Measurements from ENCODE around the gene SUOX.
"Not testable (repeated sequence)": the region's sequence is repeated elsewhere in the genome, so short reads cannot be mapped to it uniquely, and the experiment has no call there.

The SUOX gene

DNA sequence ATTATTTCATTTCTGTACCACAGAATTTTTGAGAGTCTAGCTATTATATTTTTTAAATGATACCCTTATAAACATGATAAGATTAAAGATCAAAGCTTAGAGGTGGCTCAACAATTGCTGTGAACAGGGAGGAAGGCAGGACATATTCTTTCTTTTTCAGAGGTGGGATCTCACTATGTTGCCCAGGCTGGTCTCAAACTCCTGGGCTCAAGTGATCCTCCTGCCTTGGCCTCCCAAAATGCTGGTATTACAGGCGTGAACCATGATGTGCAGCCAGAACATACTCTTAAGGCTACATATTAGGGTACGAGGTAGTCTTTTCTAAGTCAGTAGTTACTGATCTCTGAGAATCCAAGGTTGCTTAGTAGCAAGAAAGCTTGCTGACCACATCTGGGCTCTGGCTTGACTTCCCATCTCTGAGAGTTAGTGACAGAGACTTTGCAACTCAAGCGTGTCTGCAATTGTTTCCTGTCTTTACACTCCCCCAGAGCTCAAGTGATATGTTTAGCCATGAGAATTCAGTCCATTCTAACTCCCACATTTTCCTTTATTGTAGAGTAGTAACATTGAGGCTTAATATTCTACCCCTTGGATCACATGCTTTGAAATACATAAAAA lies 14.6 kb upstream of the SUOX start:
- H3K4me3 ChIP-seq (ENCODE audit: low read depth, low read length): no peak overlapping the region

GRCh38 chr12:55983232-55983842 lies 13.7 kb upstream of the SUOX start:
- no peak overlapping the region for H3K4me3 ChIP-seq (ENCODE audit: low read depth, low read length)

DNA sequence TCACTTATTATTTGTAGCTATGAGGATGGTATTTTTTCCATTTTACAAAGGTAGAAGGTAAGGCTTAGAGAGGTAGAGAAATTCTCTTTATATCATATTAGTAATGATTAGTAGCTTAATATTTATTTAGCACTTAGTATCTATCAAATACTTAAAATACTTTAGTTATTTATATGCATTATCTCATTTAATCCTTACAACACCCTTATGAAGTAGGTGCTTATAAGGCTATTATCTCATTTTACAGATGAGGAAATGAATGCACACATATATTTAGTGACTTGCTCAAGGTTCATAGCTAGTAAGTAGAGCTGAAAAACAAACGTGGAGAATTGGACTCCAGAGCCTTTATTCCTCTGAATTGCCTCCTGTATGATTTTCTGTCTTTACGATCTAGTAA lies 12.2 kb upstream of the SUOX start:
- H3K4me3 ChIP-seq (ENCODE audit: low read depth, low read length): no peak overlapping the region

DNA sequence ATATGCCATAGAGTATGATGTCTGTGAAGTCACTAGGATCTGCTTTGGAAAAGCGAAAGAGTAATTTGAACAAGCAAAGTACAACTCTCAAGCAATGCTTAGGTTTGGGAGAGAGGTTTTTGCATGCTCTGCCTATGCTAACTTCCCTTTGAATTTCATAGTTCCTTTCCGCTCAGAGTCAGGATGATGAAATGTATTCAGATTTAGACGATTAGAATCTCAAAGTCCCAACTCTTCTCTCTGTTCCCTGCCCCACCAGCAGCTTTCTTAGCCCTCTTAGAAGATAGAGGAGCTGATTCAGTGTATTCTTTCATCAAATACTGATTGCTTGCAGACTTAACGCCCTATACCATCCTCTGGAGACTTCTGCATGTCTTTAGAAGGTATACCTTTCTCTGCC lies 11.7 kb upstream of the SUOX start:
- H3K4me3 ChIP-seq (ENCODE audit: low read depth, low read length): no peak overlapping the region

DNA sequence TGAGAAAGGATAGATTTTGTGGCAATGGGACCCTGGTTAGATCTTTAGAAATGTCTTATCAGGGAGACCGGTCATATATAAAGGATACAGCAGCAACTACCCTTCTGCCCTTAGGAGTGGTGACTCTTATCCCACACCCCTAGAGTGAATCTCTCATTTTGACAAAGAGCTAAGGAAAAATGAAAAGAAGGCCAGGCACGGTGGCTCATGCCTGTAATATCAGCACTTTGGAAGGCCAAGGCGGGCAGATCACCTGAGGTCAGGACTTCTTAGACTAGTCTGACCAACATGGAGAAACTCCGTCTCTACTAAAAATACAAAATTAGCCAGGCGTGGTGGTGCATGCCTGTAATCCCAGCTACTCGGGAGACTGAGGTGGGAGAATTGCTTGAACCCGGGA lies 11.1 kb upstream of the SUOX start:
- not testable (repeated sequence) for H3K4me3 ChIP-seq (ENCODE audit: low read depth, low read length)

DNA sequence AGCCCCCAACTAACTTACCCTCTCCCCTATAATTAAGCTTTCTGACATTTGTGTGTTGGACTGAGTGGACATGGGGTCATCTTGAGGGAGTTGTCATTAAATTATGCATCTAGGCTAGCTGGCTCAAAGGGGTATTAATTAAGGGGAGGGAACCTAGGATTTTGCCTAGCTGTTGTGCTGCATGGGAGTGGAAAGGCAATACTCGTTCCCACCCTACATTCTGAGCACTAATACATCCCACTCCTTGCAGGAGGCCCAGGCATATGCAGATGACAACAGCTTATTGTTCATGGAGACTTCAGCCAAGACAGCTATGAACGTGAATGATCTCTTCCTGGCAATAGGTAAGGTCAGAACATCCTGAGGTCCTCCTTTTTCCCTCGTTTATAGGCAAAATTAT lies 6.0 kb upstream of the SUOX start:
- H3K4me3 ChIP-seq (ENCODE audit: low read depth, low read length): no peak overlapping the region

DNA sequence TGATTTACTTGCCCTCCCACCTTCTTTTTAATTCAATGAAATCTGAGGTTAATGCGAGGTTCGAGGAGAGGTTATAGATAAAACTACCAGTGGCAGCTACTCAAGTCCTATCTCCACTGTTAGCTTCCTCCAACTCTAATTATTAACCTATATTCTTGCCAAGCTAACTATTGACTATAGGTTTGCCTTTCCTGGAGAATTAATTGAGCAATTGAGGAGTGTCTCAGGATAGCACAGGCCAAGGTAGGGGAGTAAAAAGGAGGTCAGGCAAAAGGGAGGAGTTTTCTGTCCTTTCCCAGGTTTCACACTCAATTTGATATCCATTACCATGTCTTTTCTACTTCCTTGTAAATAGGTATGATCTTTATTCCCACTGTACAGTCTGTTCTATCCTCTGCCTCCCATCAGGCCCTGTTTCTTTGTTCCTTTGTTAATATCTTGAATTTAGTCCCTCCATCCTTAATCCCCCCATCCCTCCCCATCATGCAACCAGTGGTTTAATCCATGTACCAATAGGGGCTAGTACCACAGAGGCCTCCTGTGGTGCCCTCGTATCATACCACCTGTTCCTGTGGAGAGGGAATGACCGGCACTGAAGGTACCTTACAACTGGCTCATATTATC lies 3.7 kb upstream of the SUOX start:
- H3K4me3 ChIP-seq (ENCODE audit: low read depth, low read length): no peak overlapping the region

- no peak overlapping the region for H3K4me3 ChIP-seq (ENCODE audit: low read depth, low read length)
Observed at GRCh38 chr12:55995366-55995765, 1.7 kb upstream of the SUOX start.

GRCh38 chr12:55996201-55996714 lies 818 bp upstream of the SUOX start:
- peak overlapping the region; percentile 8 for H3K4me3 ChIP-seq (ENCODE audit: low read depth, low read length)

- H3K4me3 ChIP-seq (ENCODE audit: low read depth, low read length): peak overlapping the region; percentile 97
Observed at GRCh38 chr12:55997535-55997859, 421 bp downstream of the SUOX start.

DNA sequence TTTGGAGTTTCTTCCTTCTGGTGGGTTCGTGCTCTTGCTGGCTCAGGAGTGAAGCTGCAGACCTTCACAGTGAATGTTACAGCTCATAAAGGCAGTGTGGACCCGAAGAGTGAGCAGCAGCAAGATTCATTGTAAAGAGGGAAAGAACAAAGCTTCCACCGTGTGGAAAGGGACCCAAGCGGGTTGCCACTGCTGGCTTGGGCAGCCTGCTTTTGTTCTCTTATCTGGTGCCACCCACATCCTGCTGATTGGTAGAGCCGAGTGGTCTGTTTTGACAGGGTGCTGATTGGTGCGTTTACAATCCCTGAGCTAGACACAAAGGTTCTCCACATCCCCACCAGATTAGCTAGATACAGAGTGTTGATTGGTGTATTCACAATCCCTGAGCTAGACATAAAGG lies 2.4 kb downstream of the SUOX start:
- not testable (repeated sequence) for H3K4me3 ChIP-seq (ENCODE audit: low read depth, low read length)

GRCh38 chr12:55999999-56000540 lies 3.0 kb downstream of the SUOX start:
- H3K4me3 ChIP-seq (ENCODE audit: low read depth, low read length): not testable (repeated sequence)

DNA sequence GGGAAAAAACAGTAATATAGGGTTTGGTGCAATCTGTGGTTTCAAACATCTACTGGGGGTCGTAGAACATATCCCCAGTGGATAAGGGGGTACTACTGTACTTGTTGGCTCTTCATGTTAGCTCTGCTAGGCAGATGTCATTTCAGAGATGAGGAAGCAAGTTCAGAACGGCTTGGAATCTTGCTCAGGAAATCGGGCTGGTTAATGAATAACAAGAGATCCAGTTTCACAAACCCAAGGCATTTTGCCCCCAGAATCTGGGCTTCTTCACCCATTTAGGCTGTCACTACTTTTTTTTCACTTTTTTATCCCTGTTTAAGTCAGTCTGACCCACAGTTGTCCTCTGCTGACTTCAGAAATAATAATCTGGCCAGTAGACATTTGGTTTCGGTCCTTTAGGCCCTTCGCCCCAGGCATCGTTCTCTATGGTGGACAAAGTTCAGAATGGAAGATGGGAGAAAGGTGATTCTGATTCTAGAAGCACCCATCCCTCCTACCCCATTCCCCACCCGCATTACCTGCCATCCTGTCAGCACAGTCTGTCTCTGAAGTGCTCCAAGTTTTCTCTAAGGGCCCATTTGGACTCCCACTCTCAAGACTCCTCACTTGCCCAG lies 4.5 kb downstream of the SUOX start:
- H3K4me3 ChIP-seq (ENCODE audit: low read depth, low read length): no peak overlapping the region

- H3K4me3 ChIP-seq (ENCODE audit: low read depth, low read length): not testable (repeated sequence)
Observed at GRCh38 chr12:56003376-56003775, 6.3 kb downstream of the SUOX start.

- H3K4me3 ChIP-seq (ENCODE audit: low read depth, low read length): no peak overlapping the region
Observed at GRCh38 chr12:56004211-56004610, 7.1 kb downstream of the SUOX start.

- H3K4me3 ChIP-seq (ENCODE audit: low read depth, low read length): peak overlapping the region; percentile 75
Observed at GRCh38 chr12:56007564-56008559, 10.8 kb downstream of the SUOX start.

DNA sequence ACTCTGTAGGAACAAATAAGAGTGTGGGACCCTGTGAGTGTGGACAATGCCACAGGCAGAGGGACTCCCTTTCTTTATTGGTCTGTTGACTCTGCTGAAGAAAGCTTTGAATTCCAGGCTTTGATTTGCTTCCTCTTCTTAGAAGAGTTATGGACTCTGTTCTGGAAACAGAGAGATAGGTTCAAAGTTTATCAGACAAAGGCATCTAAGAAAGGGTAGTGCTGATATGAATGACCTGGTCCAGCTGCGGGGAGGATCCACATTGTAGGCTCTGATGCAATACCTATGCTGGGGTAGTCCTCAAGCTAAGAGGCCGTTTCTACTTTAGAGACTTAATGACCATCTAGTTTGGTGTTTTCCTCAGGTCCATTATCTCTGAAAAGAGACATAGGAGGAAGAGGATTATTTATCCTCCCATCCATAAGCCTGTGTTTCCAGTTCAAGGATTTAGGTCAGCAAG lies 13.1 kb downstream of the SUOX start:
- no peak overlapping the region for H3K4me3 ChIP-seq (ENCODE audit: low read depth, low read length)

DNA sequence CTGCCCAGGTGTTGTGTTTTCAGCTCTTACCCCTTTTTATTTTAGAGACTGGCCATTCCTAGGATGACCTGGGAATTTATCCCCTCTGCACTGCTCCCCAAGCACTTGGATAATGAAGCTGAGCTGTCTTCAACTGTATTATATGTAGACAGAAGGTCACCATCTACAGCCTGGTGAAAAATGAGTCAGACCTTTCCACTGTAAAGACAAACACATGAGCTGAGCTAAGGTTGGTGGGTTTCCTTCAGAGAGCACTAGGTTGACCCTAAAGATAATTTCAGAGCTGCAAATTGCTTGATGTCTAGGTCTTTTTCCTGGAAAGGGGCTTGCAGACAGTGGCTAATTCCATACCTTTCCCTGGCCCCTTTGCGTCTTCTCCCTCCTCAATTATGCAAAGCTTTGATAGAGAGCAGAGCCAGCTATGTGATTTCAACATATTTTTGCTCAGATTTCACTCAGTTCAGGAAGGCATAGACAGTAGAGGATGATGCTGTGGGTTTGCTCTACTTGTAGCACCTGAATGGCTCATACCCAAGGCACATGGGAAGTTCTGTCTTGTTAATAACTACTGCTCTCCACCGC lies 14.5 kb downstream of the SUOX start:
- no peak overlapping the region for H3K4me3 ChIP-seq (ENCODE audit: low read depth, low read length)

- H3K4me3 ChIP-seq (ENCODE audit: low read depth, low read length): no peak overlapping the region
Observed at GRCh38 chr12:56013482-56013881, 16.4 kb downstream of the SUOX start.

DNA sequence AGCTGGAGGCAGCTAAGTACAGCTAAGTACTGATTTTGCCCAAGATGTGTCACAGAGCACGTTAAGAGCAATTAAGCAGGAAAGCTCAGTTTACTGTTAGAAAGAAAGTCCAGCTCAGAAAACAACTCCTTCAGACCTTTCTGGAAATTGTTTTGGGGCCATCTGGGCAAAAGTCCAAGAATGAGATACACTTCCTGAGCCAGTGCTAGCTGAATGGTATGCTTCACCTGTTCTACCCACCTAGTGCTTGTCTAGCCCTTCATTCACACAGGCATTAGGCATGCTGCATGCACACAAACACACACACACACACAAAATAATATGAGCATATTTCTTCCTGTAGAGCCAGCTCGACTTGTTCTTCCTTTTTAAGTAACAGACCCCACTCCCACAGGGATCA lies 17.1 kb downstream of the SUOX start:
- no peak overlapping the region for H3K4me3 ChIP-seq (ENCODE audit: low read depth, low read length)

Measured in iPS-11a (cell line).